Daoy (cell line): ENCODE results near the gene TBC1D30. TPM values are rescaled to one million over a fixed set of nuclear protein-coding genes. Genes with fewer than 3 reads are reported as not detected.
A peak's percentile ranks its signal among the peaks of the same experiment; 100 is the strongest.

Experiments used
- DNase-seq: peaks from one replicate; pipeline ENCODE4 v3.0.0-alpha.2; 2015; ENCODE audit warnings: low read depth
- total RNA-seq: library from RNA; depleted of rRNA; stranded (reverse); fragments of >200 nt; shearing (Covaris generic); gene quantifications from 2 replicates; pipeline ENCODE4 v1.2.3, GENCODE V29; 2014

TBC1D30 gene
- total RNA-seq, 1 experiment from 2014 or later = 13.0 TPM

DNA sequence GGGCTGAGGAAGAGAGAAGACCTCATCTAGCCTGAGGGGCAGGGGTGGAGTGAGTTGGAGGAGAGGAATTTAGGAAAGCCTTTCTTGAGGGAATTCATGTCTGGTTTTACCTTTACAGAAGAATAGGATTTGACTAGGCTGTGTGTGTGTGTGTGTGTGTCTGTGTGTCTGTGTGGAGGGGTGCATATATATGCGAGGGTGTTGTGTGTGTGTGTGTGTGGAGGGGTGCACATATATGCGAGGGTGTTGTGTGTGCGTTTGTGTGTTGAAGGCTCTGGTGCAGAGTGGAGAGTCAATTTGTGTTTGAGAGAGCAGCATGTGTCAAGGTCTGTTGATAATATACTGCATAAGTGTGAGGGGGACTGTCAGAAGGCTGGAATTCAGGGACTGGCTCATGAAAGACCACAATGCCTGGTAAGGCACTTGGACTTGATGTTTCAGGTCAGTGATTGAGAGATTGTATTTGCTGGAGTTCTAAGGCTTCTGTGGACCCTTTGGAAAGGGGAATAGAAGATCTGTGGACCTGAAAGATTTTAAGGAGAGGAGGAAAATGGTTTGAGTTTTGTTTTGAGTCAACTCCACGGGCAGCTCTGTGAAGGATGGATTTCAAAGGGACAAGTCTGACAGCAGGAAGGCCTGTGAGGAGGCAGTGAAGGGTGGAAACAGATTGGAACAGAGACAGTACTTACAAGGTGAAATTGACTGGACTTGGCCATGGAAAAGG is 34.6 kb downstream of the TBC1D30 start:
- DNase-seq = no peak

DNA sequence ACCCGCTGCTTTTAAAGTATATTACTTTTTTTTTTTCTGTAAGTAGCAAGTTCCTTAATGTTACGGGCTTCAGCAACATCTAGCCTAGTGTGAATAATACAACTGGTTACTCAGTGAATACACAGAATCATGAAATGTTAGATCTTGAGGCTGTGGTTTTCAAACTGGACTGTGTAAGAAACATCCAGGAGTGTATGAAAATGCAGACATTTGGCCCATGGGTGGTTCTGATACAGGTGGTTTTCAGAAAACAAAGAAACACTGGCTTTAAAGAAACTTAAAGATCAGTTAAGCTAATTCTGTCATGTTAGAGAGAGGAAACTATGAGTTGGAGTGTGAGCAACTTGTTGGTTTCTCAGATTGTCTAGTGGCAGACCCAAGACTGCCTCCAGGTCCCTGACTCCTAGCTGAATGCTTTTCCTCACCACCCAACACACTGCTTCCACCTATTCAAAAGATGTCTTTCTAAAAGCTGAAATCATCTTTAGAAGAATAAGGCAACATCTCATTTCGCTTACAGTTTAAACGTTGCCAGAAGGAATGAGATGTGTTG is 36.1 kb downstream of the TBC1D30 start:
- DNase-seq = no peak

DNA sequence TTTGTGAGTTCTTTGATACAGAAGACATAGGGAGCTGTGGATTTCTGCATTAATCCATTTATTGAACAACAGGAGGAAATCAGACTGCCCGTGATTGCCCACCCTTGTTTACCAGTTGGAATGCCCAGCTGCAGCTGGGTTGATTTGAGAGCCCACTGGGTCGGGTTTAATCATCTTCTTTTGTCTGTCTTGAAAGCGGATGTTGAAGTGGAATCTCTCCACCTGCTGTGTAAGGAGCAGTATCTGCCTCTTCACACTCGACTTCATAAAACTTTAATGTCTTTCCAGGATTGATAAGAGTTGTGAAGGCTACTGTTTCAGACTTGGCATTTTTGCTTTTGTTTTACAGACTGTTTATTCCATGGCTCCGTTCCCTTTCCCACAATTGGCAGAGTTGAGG is 39.9 kb downstream of the TBC1D30 start:
- no peak for DNase-seq

DNA sequence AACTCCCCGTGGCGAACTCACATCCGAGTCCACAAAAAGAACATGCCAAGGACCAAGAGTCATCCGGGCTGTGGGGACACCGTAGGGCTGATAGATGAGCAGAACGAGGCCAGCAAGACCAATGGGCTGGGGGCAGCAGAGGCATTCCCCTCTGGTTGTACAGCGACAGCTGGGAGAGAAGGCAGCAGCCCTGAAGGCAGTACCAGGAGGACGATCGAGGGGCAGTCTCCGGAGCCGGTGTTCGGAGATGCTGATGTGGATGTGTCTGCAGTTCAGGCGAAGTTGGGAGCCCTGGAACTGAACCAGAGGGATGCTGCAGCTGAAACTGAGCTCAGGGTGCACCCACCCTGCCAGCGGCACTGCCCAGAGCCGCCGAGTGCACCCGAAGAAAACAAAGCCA is 50.7 kb downstream of the TBC1D30 start:
- DNase-seq = no peak

DNA sequence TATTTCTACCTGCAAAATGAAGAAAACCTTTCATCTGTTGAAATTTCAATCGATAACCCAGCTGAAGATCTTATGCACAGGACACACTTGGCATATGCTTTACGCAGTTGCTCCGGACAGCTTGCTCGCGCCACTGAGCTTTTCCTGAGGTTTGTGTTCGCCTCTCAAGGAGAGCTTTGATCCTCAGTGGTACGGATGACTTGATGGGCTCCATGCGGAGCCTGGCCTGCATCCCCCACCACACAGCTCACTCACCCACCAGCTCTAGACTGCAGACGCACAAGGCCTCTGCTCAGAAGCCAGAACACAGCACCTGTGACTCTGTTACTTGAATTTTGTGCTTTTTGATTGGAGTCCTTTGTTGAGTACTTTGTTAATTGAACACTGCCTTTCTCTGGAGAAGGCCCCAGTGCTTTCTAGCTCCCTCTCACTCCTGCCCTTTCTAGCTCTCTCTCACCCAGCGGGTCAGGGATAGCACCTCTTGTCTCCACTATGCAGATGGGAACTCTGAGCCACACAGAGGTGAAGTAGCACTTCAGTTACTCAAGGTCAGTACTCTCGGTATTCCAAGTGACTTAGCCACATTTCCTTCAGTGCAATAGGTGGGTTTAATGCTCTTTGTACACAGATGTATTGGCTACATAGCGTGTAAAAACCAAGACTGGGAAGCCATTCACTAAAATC is 52.1 kb downstream of the TBC1D30 start:
- DNase-seq = no peak

DNA sequence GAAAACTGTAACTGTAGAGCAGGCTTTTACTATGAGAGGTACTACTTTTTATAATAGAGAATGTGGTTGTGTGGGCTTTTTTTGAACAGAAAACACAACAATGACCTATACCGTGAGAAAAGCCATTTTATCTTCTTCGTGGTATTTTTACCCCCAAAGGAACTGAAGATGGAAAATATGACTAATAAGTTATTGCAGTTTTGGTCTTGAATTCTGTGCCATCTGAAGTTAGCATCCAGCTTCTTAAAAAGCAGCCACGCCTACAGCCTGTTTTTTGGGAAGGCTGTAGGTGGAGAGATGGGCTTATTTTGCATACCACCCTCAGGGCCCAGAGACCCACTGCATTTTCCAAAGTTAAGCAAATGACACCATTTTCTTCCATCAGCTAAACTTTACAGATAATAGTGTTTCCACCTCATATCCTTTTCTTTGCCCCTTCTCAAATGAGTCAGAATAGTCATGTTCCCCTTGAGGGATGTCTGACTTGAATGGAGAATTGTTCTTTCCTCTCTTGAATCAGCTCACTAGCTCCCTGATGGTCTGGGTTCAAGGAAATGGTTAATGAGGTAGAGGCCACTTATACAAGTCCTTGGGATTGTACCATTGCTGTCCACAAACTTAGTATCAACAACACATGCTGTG is 53.0 kb downstream of the TBC1D30 start:
- no peak for DNase-seq

DNA sequence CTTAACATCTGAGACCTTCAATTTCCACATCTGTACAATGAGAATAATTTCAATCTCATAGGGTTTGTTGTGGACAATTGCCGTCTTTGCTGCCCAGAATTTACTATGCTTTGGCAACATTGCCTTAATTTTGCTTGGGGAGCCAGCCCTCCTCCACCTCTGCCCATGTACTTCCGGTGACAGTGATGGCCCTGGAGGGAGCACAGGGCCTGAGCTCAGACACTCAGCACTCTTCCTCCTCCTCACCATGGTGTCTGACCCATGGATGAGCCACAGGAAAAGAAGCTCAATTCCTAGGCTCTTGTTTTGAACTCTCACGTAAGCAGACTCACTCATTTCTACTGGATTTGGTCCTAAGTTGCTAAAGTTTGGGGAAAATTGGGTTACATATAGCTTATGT is 58.2 kb downstream of the TBC1D30 start:
- DNase-seq = no peak

DNA sequence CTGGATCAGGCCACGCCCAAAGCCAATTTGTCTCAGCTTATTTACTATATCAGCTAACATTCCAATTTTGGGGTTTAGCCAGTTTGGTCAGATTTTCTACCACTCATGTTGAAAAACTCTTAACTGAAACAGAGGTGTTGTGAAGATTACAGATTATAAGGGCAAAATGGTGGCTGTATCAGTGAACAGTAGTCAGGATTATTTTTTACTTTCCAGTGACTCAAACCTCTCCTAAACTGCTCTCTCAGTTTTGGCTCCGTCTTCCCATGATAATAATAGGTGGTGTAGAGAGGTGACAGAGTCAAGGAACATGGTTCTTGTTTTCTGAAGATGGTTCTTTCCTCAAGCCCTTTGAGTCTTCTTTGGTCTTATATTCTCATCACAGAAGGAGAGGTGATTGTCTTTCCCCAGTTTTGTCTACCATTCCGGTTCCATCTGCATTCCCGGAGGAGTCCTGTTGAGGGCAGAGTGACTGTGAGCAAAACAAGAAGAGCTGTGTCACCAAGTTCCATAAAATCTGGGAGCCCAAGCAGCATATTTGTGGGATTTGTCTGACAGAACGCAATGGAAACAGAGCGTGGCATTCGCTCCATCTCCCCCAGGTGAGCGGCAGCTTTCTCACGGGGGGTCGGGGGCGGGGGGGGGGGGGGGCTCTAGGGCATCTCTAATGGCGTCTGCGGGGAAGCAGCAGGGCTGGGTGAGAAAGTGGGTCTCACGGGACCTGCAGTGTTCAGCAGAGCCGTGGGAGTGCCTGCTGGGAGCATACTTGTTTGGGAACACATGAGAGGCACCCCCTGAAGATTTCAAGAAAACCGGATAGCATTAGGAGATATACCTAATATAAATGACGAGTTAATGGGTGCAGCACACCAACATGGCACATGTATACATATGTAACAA is 59.1 kb downstream of the TBC1D30 start:
- peak; percentile 30 for DNase-seq

DNA sequence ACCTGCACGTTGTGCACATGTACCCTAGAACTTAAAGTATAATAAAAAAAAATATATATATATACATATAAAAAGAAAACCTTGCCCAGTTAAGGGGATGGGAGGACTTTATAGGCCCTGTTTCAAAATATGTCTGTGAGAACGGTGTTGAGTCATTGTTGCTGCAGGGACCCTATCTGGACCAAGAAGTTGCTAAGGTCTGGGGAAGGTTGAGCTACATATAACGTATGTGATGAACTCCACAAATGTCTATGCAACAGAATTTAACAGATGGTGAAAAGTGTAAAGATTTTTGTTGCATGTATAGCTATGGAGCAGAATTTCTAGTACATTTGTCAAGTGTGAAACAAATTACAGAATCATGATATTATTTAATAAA is 59.7 kb downstream of the TBC1D30 start:
- DNase-seq = no peak

DNA sequence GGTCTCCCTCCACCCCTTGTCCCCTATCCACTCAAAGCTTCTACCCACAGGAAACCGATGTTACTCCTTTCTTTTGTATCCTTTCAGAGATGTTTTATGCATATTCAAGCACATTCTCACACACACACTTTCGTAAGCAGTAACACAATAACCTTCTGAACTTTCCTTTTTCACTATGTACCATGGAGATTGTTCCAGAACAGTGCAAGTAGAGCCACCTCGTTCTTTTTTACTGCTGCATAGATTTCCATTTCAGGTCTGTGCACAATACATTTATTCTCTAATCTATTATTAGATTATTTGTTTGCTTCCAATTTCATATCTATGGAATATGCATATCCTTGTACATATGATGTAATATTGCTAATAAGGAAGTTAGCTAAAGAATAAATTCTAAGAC is 60.3 kb downstream of the TBC1D30 start:
- no peak for DNase-seq

DNA sequence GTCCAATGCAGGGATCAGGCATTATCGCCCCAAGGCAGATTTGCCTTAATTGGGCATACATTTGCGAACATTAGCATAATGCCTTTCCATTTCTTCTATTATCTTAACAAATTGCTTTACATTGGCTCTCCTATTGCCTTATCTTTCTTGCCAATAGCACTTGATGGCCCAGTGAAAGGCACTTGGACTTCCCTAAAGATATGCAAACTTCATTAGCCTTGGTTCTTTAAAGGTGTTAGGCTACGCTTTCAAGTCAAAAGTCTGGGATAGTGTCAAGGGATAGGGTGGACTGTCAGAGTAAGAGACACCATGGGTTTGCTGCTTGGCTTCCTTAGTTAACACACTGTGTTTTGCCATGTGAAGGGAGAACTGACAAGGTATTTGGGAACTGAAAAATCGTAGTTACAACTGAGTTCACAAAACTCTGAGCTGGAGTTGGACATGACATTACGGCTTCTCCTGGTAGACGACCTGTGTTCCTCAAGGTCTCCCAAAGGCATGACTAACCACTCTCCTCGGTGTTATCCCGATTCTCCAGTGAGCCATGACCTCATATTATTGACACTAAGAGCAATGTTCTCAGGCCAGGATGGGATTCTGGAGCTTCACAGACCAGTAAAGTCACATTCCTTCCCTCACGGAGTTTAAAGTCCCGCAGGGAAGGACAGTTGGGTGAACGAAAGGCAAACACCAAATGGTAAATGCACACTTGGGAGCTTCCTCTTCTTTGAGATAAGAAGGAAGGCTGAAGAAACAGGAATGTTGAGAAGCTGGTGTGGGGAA is 65.2 kb downstream of the TBC1D30 start:
- DNase-seq = no peak

DNA sequence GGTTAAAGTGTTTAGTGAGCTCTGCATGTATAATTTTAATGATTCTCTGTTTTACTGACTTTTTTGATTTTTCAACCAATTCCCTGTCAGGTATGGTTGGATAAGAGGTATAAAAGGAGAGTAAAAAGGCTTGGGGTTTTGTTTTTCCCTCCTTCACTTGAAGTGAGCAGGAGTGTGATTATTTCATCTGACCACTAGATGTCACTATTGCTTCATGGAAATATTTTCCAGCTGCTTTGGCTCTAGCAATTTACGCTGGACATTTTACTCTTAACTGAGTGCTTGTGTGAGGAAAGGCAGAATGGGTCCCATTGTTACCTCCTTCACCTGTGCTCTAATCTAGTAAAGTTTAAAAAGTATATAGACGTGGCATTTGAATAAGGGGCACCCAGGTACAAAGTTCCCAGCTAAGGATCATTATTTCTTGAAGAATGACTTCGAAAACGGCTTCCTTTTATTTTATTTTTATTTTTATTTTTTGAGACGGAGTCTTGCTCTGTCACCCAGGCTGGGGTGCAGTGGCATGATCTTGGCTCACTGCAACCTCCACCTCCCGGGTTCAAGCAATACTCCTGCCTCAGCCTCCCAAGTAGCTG is 66.5 kb downstream of the TBC1D30 start:
- DNase-seq = peak; percentile 49

DNA sequence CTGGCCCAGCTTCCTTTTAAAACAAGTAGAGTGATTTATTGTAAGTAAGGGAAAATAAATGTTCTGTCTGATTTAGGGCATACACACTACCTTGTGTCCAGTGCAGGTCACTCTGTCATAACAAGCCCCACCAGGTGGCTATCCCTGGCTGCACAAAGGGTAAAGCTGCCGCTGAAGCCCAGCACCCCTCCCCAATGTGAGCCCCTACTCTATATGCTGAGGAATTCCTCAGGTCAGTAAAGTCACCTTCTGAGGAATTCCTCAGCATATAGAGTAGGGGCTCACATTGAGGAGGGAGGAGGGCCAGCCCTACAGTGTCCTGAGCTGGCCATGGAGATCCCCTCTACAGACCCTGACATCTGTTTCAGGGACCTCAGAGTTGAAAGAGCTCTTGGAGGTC is 67.2 kb downstream of the TBC1D30 start:
- no peak for DNase-seq

DNA sequence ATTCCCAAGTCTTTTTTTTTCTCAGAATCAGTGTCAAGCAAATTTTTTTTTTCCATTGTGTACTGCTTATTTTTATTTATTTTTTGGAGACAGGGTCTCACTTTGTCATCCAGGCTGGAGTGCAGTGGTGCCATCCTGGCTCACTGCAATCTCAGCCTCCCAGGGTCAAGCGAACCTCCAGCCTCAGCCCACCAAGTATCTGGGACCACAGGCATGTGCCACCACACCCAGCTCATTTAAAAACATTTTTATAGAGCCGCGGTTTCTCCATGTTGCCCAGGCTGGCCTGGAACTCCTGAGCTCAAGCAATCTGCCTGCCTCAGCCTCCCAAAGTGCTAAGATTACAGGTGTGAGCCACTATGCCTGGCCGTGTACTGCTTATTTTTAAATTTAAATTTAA is 68.1 kb downstream of the TBC1D30 start:
- no peak for DNase-seq

DNA sequence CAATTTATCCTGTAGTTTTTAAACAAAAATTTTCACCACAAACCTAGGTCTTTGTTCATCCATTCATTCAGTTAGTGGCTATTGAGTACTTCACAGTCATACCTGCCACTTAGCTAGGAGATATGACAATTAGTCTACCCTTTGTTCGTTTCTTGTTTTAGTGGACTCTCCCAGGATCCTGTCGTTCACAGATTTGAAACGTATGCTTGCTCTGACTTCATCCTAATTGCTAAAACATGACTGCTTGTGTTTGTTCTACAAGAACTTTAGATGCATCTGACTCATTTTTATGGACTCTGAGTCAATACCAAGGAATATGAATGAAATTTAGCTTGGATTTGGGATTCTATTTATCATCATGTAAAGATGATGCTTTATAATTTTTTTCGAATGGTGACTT is 69.5 kb downstream of the TBC1D30 start:
- peak; percentile 60 for DNase-seq

DNA sequence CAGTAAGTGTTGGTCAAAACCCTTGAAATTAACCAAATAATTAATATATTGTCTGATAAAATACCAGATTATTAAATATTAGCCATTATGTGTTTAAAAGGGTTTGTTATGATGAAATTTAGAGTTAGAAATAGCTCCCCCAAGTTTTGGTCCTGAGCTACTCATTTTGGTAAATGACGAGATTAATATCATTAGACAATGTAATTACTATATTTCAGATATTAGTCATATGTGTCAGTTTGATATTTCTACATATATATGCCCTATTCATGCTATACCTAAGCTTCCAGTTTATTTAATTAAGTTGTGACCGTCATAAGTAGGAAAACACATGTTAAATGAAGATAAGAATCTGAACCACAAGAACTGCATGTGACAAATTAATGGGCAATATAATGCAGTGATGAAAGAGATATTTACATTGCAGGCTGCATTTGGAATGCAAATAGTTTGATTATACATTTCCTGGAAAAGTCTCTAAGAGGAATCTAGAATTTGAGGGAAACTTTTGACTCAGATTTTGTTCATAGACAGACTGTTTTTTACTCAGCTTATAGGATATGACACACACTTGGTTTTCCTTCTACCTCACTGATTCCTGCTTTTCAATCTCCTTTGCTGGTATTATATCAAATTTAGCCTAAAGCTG is 70.5 kb downstream of the TBC1D30 start:
- DNase-seq = peak; percentile 10

DNA sequence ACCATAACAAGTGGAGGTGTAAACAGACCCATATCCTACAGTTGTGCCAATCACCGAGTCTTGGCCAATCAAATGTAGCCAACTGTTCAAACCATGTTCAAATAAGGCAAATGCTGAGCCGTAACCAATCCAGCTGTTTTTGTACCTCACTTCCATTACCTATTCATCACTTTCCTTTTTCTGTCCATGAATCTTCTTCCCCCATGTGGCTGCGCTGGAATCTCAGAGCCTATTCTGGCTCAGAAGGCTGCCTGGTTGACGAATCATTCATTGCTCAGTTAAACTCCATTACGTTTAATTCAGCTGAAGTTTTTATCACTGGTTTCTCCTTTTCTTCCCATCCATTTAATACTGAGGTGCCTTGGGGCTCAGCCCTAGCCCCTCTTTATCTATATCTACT is 71.1 kb downstream of the TBC1D30 start:
- DNase-seq = peak; percentile 52

DNA sequence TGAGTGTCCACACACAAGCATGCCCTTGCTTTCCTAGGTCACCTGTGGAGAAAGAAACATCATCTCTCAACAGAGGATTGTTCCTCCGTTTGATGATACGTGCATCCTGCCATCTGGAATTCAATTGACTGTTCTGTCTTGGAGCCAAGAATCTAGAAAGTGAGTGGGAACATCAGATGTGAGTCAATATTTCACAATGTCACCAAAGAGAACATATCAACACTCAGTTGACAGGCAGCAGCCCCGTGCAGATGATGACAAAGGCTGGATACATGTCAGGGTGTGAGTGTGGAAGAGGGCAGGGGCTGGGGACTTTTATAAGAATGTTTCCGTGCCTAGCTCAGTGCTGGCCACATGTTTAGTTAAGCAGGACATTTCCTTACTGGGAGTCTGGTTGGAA is 76.1 kb downstream of the TBC1D30 start:
- DNase-seq = peak; percentile 19

DNA sequence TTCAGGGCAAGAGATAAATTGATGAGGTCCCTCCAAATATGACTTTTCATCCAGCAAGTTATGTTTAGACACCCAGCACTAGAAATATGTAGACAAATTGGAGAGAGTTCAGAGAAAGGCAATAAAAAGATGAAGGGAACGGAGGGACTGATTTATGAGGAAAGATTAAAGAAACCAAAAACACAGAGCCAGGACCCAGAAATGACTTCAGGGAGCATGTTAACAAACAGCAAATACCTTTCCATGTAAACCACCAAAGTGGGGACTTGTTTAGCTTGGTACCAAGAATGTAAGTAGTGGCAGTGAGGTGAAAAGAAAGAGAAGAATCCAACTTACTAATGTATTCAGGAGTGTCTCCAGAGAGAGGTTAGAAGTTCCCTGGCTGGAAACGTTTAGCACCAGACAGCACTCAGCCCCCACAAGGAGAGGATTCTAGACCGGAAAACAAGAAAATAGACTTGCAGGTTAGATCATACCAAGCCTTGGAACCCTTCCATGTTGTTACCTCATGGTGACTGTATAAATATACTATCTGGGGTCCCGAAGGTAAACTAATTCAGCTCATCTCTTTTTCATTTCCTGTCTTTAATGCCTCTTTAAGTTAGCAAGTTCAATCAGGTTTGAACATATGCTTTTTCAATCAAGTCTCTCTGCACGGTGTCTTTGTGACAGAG is 79.2 kb downstream of the TBC1D30 start:
- peak; percentile 70 for DNase-seq

DNA sequence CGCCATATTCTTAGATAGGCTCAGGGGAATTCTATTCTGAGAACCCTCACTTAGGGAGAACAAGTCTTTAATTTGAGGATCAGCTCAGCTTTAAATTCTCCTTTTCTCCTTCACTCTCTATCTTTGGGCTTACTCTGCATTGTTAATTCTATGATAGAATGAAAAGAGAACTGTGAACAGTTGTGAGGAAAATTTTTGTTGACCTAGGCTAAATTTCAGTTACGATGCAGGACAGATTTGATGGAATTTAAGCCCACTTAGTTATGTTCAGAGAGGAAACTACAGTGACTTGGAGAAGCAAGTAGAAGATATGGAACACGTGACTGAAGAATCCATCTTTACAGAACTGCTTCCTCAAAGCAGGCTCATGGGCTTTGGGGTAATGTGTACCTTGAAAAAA is 82.7 kb downstream of the TBC1D30 start:
- DNase-seq = no peak
